GM18520 (cell line): ENCODE data around the gene PHF21A.
A peak's percentile ranks its signal among the peaks of the same experiment; 100 is the strongest.

Source experiments
- ATAC-seq: cut with Tn5 transposase; IDR thresholded peaks from one replicate; pipeline ENCODE4 v1.9.1; 2021; ENCODE audit not compliant: unreplicated experiment

Gene PHF21A

GRCh38 chr11:46121301-46121723, at the start of gene PHF21A:
TSS of gene PHF21A (minus strand) at chr11:46121454. CDS start at chr11:46084219, 37,235 bp downstream.
- peak; percentile 36 for ATAC-seq

GRCh38 chr11:46170797-46171196, 49.5 kb upstream of the PHF21A start:
- no peak for ATAC-seq

GRCh38 chr11:46162700-46163099, 41.4 kb upstream of the PHF21A start:
- no peak for ATAC-seq

GRCh38 chr11:46161201-46161600, 39.9 kb upstream of the PHF21A start:
- no peak for ATAC-seq

- no peak for ATAC-seq
These were observed 38.8 kb upstream of the PHF21A start for GRCh38 chr11:46160100-46160499.

GRCh38 chr11:46159680-46160079, 38.4 kb upstream of the PHF21A start:
- no peak for ATAC-seq

GRCh38 chr11:46149826-46150225, 28.6 kb upstream of the PHF21A start:
- no peak for ATAC-seq

GRCh38 chr11:46149342-46149741, 28.1 kb upstream of the PHF21A start:
- no peak for ATAC-seq

GRCh38 chr11:46144741-46145140, 23.5 kb upstream of the PHF21A start:
- ATAC-seq: no peak

GRCh38 chr11:46143049-46143806, 22.0 kb upstream of the PHF21A start:
- ATAC-seq: no peak

GRCh38 chr11:46142561-46142960, 21.3 kb upstream of the PHF21A start:
- no peak for ATAC-seq

- no peak for ATAC-seq
These were observed 20.3 kb upstream of the PHF21A start for GRCh38 chr11:46141597-46141996.

GRCh38 chr11:46134540-46134939, 13.3 kb upstream of the PHF21A start:
- no peak for ATAC-seq

GRCh38 chr11:46134061-46134460, 12.8 kb upstream of the PHF21A start:
- no peak for ATAC-seq

GRCh38 chr11:46133119-46133518, 11.9 kb upstream of the PHF21A start:
- ATAC-seq: no peak

GRCh38 chr11:46130286-46130940, 9.2 kb upstream of the PHF21A start:
- no peak for ATAC-seq

- no peak for ATAC-seq
These were observed 7.9 kb upstream of the PHF21A start for GRCh38 chr11:46129133-46129532.

- ATAC-seq: no peak
These were observed 5.9 kb upstream of the PHF21A start for GRCh38 chr11:46127150-46127638.

GRCh38 chr11:46125284-46125683, 4.0 kb upstream of the PHF21A start:
- no peak for ATAC-seq

GRCh38 chr11:46122945-46123715, 1.9 kb upstream of the PHF21A start:
- ATAC-seq: no peak

GRCh38 chr11:46121724-46122477, 647 bp upstream of the PHF21A start:
- ATAC-seq: peak; percentile 37
